Peyer's patch (tissue), 4 donors: Measurements from ENCODE around the gene FRMPD2. TPM values are rescaled to one million over a fixed set of nuclear protein-coding genes. Genes with fewer than 3 reads are reported as not detected.

Source experiments
- DNase-seq, 3 donors: peaks; one replicate each; pipeline ENCODE4 v3.0.0-alpha.2; 2017 to 2019
- H3K27ac ChIP-seq, 4 donors: fragments of 200-600 bp; sonication (generic); one replicate each; pipeline ENCODE4 v1.5.1; 2016 to 2019
- H3K27me3 ChIP-seq, 2 donors: fragments of 200-600 bp; sonication (generic); one replicate each; pipeline ENCODE4 v1.5.1; 2019
- H3K36me3 ChIP-seq, 3 donors: fragments of 200-600 bp; sonication (generic); one replicate each; pipeline ENCODE4 v1.5.1; 2016 to 2019
- H3K4me1 ChIP-seq, 4 donors: fragments of 200-600 bp; sonication (generic); one replicate each; pipeline ENCODE4 v1.5.1; 2016 to 2019
- H3K4me3 ChIP-seq, 4 donors: fragments of 200-600 bp; sonication (generic); 1 replicate in 3 of 4; 2 replicates in 1 of 4; pipeline ENCODE4 v1.5.1; 2016 to 2019; ENCODE audit warnings: mild to moderate bottlenecking in 1 of 4
- H3K9me3 ChIP-seq, 4 donors: fragments of 200-600 bp; sonication (generic); one replicate each; pipeline ENCODE4 v1.5.1; 2016 to 2019; ENCODE audit warnings: mild to moderate bottlenecking in 1 of 4
- POLR2A ChIP-seq, 2 donors: fragments of 450-650 bp; IDR thresholded peaks; one replicate each; pipeline ENCODE4 v1.5.1; 2017; ENCODE audit warnings: antibody characterized with exemption in 2 of 2, mild to moderate bottlenecking in 2 of 2, moderate library complexity in 2 of 2
- total RNA-seq, 4 donors: library from RNA; depleted of rRNA; stranded (reverse); fragments of >200 nt; gene quantifications; one replicate each; pipeline ENCODE4 v1.1.0, GENCODE V29; 2016
- TF ChIP-seq, protein P1 (sequence below), 6 experiments: fragments of 450-650 bp in 4 of 6; fragments of 200-600 bp in 2 of 6; sonication (generic) in 1 of 6; IDR thresholded peaks; one replicate each; pipeline ENCODE4 v1.5.1; 2017 to 2019; ENCODE audit warnings: antibody characterized with exemption in 6 of 6, mild to moderate bottlenecking in 3 of 6, moderate library complexity in 1 of 6

The FRMPD2 gene
- total RNA-seq, 4 donors from 2014 or later, result not detected

DNA sequence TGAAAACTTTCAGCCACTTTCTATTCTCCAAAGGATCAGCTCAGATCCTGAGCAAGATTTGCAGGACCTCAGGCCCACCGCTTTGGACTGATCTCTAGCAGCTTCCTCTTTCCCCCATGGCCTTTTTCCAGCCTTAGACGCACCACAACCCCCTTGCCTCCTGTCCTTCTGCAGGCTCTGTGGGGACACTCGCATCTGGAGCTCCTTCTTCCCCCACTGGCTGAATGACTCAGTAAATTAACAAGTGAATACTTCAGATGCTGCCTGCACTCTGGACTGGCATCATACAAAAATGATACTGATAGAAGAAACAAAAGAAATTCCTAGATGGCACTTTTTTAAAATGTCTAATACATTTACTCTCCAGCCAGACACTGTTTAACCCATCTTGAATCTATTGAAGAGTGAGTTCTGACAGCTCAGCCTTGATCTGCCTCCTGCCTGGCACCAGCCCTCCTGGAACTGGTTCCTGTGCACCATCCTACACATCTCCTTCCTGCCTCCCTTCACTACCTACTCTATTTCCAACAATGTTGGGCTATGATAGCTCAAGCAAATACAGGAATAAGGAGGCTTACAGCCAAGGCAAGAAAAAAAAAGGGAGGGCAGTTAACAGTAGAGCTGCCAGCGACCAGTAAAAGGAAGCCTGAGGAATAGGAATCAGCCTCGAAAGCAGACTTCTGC lies 3.3 kb downstream of the FRMPD2 start:
- DNase-seq, result no peak
- TF ChIP-seq, protein P1, sequence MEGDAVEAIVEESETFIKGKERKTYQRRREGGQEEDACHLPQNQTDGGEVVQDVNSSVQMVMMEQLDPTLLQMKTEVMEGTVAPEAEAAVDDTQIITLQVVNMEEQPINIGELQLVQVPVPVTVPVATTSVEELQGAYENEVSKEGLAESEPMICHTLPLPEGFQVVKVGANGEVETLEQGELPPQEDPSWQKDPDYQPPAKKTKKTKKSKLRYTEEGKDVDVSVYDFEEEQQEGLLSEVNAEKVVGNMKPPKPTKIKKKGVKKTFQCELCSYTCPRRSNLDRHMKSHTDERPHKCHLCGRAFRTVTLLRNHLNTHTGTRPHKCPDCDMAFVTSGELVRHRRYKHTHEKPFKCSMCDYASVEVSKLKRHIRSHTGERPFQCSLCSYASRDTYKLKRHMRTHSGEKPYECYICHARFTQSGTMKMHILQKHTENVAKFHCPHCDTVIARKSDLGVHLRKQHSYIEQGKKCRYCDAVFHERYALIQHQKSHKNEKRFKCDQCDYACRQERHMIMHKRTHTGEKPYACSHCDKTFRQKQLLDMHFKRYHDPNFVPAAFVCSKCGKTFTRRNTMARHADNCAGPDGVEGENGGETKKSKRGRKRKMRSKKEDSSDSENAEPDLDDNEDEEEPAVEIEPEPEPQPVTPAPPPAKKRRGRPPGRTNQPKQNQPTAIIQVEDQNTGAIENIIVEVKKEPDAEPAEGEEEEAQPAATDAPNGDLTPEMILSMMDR (IDR thresholded peaks at IDR 0.05), result no peak
- TF ChIP-seq POLR2A (IDR thresholded peaks at IDR 0.05), result no peak
- no peaks in the 10 kb centered on the region for H3K9me3 ChIP-seq

DNA sequence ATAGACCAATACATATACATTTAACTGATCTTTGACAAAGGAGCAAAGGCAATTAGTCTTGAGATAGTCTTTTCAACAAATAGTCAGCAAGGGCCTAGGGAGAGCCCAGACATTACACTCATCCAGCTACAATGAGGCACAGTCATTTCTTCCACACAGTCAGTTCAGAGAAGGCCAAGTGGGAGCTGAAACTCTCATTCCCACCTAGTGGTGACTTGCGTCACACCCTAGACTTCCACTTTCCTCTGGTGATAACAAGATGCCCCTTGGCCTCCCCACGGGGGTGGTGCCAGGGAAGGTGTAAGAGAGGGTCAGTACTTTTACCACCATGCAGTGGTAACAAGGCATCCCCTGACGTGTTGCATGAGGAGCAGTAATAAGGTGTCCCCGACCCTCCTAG lies 8.0 kb downstream of the FRMPD2 start:
- no peak for TF ChIP-seq POLR2A (IDR thresholded peaks at IDR 0.05)
- TF ChIP-seq, protein P1 (IDR thresholded peaks at IDR 0.05), result no peak
- Histone ChIP-seq H3K27me3 (no peaks in the 10 kb centered on the region), H3K4me1 (no peaks in the 10 kb centered on the region), H3K9me3 (no peaks in the 10 kb centered on the region), H3K36me3 (no peaks in the 10 kb centered on the region), H3K4me3 (no peak overlapping the region), H3K27ac (no peak overlapping the region)
- DNase-seq, result no peak

More for the DNA sequence above, 3.3 kb downstream of the FRMPD2 start:
- Histone ChIP-seq H3K27ac (no peak overlapping the region), H3K4me1 (no peaks in the 10 kb centered on the region), H3K4me3 (no peak overlapping the region), H3K27me3 (no peaks in the 10 kb centered on the region), H3K36me3 (no peaks in the 10 kb centered on the region)

DNA sequence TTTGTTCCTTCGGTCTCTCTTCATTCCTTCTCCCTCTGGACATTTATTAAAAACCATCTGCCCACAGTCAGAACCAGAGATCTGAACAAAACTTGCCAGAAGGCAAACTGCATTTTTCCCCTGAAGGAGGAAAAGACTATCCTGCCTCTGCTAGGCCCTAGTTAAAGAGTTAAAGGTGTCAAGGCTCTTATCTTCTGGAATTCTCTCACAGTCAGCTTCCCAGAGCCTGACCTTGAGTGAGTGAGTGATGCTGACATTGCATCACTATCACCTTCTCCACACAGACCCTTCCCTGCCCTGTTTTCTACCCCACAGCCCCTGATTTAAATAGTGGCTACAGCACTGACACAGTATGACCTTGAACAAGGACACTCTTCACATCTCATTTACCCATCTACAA lies 16.4 kb downstream of the FRMPD2 start:
- Histone ChIP-seq H3K4me1 (no peaks in the 10 kb centered on the region), H3K27me3 (no peaks in the 10 kb centered on the region), H3K27ac (no peak overlapping the region), H3K9me3 (no peaks in the 10 kb centered on the region), H3K4me3 (no peak overlapping the region), H3K36me3 (no peaks in the 10 kb centered on the region)
- TF ChIP-seq POLR2A (IDR thresholded peaks at IDR 0.05), result no peak
- TF ChIP-seq, protein P1 (IDR thresholded peaks at IDR 0.05), result no peak
- no peak for DNase-seq

DNA sequence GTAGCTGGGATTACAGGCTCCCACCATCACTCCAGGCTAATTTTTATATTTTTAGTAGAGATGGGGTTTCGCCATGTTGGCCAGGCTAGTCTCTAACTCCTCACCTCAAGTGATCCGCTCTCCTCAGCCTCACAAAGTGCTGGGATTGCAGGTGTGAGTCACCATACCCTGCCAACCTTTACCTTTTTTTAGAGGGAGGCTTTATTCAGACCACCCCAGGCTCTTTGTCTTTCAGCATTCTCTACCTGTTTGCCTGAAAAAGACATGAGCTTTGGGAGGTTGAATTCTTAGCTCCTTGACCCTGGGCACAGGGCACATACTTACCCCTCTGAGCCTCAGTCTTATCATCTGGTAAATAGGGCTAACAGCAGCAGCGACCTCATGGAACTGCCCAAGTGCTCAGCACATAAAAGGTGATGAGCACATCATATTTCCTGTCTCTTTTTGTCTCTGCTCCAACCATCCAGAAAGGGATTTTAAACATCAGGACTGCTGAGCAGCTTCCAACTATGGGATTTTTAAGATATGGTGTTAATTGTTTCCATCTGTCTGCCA lies 17.0 kb downstream of the FRMPD2 start:
- no peak for DNase-seq
- TF ChIP-seq, protein P1 (IDR thresholded peaks at IDR 0.05), result no peak
- TF ChIP-seq POLR2A (IDR thresholded peaks at IDR 0.05), result no peak
- no peak overlapping the region for H3K4me3 ChIP-seq
- no peaks in the 10 kb centered on the region for H3K9me3 ChIP-seq
- H3K4me1 ChIP-seq, result no peaks in the 10 kb centered on the region
- no peaks in the 10 kb centered on the region for H3K36me3 ChIP-seq
- no peak overlapping the region for H3K27ac ChIP-seq
- no peaks in the 10 kb centered on the region for H3K27me3 ChIP-seq

DNA sequence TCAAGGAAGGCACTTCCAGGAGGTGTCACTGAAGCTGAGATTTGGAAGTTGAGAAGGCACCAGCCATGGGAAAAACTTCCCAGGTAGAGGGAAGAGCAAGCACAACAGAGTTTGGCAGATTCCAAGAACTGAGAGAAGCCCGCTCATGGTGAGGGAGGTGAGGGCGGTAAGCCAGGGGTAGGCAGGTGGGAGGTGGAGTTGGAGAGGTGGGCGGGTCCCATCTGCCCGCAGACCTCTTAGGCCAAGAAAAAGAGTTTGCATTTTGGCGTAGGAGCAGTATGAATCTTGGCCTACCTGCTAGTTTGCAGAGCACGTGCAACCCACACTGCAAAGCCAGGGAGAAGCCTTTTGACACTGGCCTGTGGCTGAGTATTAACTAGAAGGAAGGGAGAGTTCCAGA lies 18.8 kb downstream of the FRMPD2 start:
- H3K27ac ChIP-seq, result no peak overlapping the region

More for the DNA sequence above, 18.8 kb downstream of the FRMPD2 start:
- Histone ChIP-seq H3K9me3 (no peaks in the 10 kb centered on the region), H3K4me1 (peaks cover 0 to 8% (median 0%) of the 10 kb centered on the region in 4 donors), H3K27me3 (no peaks in the 10 kb centered on the region), H3K4me3 (no peak overlapping the region), H3K36me3 (no peaks in the 10 kb centered on the region)
- DNase-seq, result no peak
- TF ChIP-seq POLR2A (IDR thresholded peaks at IDR 0.05), result no peak
- TF ChIP-seq, protein P1 (IDR thresholded peaks at IDR 0.05), result no peak
